ENCODE measurements around the gene TMEM220.

The TMEM220 gene

DNA sequence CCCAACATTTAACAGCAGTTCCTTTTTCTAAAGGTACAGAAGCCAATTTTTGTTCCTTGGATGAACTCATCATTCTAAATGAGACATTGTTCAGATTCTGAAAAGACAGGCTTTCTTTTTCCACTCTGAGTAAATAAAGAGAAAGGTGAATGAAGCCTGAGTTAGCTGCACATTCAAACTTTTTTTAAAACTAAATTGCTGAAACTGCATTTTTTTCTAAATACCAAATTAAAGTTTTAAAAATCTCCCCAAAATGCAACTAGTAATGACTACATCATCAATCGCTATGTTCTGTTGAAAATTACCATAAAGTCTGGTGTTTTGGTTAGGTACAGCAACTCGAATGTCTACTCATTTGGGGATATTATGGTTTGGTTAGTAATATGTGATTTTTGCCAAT, 42.3 kb downstream of the TMEM220 start:
- in situ Hi-C loops (cut with MboI; ENCODE audit: low pct_unique_long_range_greater_than_20kb, low sequenced_read_pairs), result no loop called here
- no peak for DNase-seq

- DNase-seq, result peak; percentile 61
- in situ Hi-C loops (cut with MboI; ENCODE audit: low pct_unique_long_range_greater_than_20kb, low sequenced_read_pairs), result no loop called here
Measured at GRCh38 chr17:10683853-10684252, 46.0 kb downstream of the TMEM220 start.

DNA sequence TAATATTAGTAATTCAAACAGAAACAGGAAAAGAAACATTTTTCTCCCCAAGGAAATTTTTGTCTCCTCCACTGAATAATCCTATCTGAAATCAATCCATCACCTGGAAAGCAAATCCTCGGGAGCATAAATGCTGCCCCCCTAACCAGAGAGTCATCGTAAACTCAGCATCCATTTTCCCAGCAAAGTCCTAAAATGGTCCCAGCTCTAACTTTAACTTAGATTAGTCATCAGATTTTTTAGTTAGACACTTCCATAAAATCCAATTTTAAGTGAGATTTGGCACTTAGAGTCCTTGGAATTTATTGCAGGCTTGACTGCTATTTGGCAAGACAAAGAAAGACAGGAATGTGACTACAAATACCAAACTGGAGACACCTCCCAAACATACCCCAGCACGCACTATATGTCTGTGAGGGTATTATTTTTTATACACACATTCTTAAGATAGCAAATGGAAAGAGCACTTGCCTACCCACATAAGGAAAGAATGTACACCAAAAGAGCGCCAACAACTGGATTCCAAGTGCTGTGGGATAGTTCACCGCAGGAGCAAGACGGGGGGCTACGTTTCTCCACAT, 47.9 kb downstream of the TMEM220 start:
- in situ Hi-C loops (cut with MboI; ENCODE audit: low pct_unique_long_range_greater_than_20kb, low sequenced_read_pairs), result no loop called here
- no peak for DNase-seq

GRCh38 chr17:10674704-10675103, 55.1 kb downstream of the TMEM220 start:
- in situ Hi-C loops (cut with MboI; ENCODE audit: low pct_unique_long_range_greater_than_20kb, low sequenced_read_pairs), result no loop called here
- DNase-seq, result no peak

- in situ Hi-C loops (cut with MboI; ENCODE audit: low pct_unique_long_range_greater_than_20kb, low sequenced_read_pairs), result no loop called here
- DNase-seq, result no peak
Measured at GRCh38 chr17:10673312-10673711, 56.5 kb downstream of the TMEM220 start.

- in situ Hi-C loops (cut with MboI; ENCODE audit: low pct_unique_long_range_greater_than_20kb, low sequenced_read_pairs), result no loop called here
- DNase-seq, result no peak
Measured at GRCh38 chr17:10668775-10669174, 61.0 kb downstream of the TMEM220 start.

DNA sequence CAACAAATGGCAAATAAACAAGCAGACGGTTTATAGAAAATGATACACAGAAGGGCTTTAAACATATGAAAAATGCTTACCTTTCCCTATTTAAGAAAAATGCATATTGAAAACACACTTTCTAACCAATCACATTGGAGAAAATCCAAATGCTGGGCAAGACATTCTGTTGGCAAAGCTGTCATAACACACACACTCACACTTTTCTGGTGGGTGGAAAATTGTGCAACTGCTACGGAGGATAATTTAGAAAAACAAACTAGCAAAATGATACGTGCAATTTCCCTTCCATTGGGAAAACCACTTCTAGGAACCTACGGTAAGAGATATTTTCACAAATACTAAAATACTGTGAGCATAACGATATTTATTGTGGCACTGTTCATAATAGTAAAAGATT, 62.9 kb downstream of the TMEM220 start:
- in situ Hi-C loops (cut with MboI; ENCODE audit: low pct_unique_long_range_greater_than_20kb, low sequenced_read_pairs), result no loop called here
- DNase-seq, result no peak

DNA sequence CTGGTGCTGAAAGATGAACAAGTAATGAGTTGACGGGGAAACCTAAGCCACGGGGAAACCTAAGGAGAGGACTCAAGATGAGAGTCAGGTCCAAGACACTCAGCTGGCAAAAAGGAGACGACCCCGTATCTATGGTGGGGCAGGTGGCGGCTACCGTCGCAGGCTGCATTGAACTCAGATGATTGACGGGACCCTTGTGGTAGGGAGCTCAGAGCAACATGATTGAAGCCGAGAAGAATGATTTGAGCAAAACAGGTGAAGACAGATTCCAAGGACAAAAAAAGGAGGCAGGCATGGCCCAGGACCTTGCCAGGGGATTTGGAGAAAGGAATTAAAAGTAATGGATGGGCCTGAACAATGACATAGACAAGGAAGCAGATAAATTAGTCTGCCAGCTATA, 65.3 kb downstream of the TMEM220 start:
- no peak for DNase-seq
- in situ Hi-C loops (cut with MboI; ENCODE audit: low pct_unique_long_range_greater_than_20kb, low sequenced_read_pairs), result no loop called here
